ENCODE results near the gene ATL2.

Gene ATL2

DNA sequence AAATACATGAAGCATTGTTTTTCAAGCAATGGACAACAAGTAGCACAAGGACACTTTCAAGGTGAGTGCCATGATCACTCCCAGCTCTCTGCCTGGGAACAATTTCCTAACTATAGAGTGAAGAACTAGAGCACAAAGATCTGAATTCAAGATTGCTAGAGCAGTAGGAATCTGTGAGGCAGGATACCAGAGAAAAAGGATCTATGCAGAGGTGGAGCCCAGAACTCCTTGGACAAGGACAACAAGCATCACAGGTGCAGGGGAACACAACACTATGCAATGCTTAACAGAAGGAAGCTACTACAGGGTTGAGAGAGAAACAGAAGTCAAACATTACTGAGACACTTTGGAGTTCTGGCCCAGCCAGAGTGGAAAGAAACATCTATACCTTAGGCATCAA, 24.7 kb downstream of the ATL2 start:
- H3K36me3 ChIP-seq (ENCODE audit: control insufficient read depth in 2 of 2, insufficient read depth in 1 of 2, low read length in 2 of 2), result peaks cover 0 to 11% of the 10 kb centered on the region in 2 experiments; a peak in 2 of 3 replicates
- no peak overlapping the region for H3K4me3 ChIP-seq (ENCODE audit: low read depth, low read length)
- H3K27ac ChIP-seq (ENCODE audit: extremely low read depth, low read depth, low read length), result no peak overlapping the region
- ChIA-PET POLR2A (interaction anchor here (0.6 kb wide), 1 partner anchor 9 kb away, joined by 3 read pairs; no protein-coding TSS in a partner anchor), CTCF (interaction anchor here (0.7 kb wide), 1 partner anchor 24 kb away, joined by 4 read pairs; no protein-coding TSS in a partner anchor)
- TF ChIP-seq ZNF221 (tag by site-specific recombination; IDR thresholded peaks at IDR 0.05; ENCODE audit: borderline replicate concordance) (no peak), ZBTB17 (tag by site-specific recombination; IDR thresholded peaks at IDR 0.05) (peak; percentile 87)
- H3K4me1 ChIP-seq (ENCODE audit: control insufficient read depth, insufficient read depth, low read length), result peaks cover 2% of the 10 kb centered on the region; the same call in 1 of the 2 replicates
- H3K9me3 ChIP-seq (ENCODE audit: control insufficient read depth, insufficient read depth, low read depth, low read length), result no peaks in the 10 kb centered on the region

DNA sequence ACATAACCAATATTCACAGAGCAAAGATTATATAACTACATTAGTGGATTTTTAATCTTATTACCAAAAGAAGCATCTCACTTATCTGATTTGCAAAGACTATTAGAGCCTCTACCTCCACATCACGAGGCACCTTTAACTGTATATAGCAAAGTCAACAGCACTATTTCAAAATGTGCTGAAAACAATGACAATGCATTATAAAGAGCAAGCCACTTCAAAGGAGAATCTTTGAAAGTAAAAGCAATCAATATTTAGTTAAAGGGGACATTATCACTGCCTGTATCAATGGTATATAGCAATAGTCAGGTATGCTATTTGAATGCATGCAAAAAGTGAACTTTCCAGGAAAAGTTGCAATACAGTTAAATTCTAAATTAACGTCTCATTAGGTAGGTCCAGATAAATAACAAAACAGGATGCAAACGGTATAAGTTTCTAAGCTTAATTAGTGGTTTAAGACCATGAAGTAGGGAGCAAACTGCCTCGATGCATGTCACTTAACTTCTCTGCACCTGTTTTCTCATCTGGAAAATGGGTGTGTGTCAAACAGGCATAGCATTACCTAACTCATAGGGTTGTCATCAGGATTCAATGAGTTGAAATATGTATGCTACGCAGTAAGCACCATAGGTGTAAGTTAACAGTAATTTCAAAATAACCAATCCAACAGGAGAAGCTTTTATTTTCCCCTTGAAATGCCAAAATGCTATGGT, 31.6 kb downstream of the ATL2 start:
- no peaks in the 10 kb centered on the region for H3K4me1 ChIP-seq (ENCODE audit: control insufficient read depth, insufficient read depth, low read length)
- ChIA-PET POLR2A (no interaction called here), CTCF (interaction anchor here (1.0 kb wide), 1 partner anchor 163 kb away, joined by 3 read pairs; no protein-coding TSS in a partner anchor)
- H3K27ac ChIP-seq (ENCODE audit: extremely low read depth, low read depth, low read length), result no peak overlapping the region
- H3K4me3 ChIP-seq (ENCODE audit: low read depth, low read length), result no peak overlapping the region
- TF ChIP-seq ZNF112 (tag by site-specific recombination; IDR thresholded peaks at IDR 0.05), result no peak
- no peak for TF ChIP-seq ZNF521 (tag by site-specific recombination; IDR thresholded peaks at IDR 0.05)
- TF ChIP-seq, protein P1, sequence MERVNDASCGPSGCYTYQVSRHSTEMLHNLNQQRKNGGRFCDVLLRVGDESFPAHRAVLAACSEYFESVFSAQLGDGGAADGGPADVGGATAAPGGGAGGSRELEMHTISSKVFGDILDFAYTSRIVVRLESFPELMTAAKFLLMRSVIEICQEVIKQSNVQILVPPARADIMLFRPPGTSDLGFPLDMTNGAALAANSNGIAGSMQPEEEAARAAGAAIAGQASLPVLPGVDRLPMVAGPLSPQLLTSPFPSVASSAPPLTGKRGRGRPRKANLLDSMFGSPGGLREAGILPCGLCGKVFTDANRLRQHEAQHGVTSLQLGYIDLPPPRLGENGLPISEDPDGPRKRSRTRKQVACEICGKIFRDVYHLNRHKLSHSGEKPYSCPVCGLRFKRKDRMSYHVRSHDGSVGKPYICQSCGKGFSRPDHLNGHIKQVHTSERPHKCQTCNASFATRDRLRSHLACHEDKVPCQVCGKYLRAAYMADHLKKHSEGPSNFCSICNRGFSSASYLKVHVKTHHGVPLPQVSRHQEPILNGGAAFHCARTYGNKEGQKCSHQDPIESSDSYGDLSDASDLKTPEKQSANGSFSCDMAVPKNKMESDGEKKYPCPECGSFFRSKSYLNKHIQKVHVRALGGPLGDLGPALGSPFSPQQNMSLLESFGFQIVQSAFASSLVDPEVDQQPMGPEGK (tag by site-specific recombination; IDR thresholded peaks at IDR 0.05), result no peak
- TF ChIP-seq ZNF623 (tag by site-specific recombination; IDR thresholded peaks at IDR 0.05), result no peak
- TF ChIP-seq ZNF514 (tag by site-specific recombination; IDR thresholded peaks at IDR 0.05), result no peak
- no peak for TF ChIP-seq ZNF600 (tag by site-specific recombination; IDR thresholded peaks at IDR 0.05)
- TF ChIP-seq ZNF555 (tag by site-specific recombination; conservative IDR thresholded peaks at IDR 0.05), result no peak
- TF ChIP-seq ZNF391 (tag by site-specific recombination; IDR thresholded peaks at IDR 0.05; ENCODE audit: borderline replicate concordance, low read depth), result no peak
- TF ChIP-seq HOXC10 (CRISPR knock-in tag; IDR thresholded peaks at IDR 0.05), result no peak
- TF ChIP-seq ZBTB17 (tag by site-specific recombination; IDR thresholded peaks at IDR 0.05), result no peak
- TF ChIP-seq GLIS2 (tag by site-specific recombination; IDR thresholded peaks at IDR 0.05), result no peak
- TF ChIP-seq GFI1B (tag by site-specific recombination; IDR thresholded peaks at IDR 0.05), result no peak
- TF ChIP-seq, protein P2, sequence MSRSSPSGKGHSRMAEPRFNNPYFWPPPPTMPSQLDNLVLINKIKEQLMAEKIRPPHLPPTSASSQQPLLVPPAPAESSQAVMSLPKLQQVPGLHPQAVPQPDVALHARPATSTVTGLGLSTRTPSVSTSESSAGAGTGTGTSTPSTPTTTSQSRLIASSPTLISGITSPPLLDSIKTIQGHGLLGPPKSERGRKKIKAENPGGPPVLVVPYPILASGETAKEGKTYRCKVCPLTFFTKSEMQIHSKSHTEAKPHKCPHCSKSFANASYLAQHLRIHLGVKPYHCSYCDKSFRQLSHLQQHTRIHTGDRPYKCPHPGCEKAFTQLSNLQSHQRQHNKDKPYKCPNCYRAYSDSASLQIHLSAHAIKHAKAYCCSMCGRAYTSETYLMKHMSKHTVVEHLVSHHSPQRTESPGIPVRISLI (tag by site-specific recombination; IDR thresholded peaks at IDR 0.05), result no peak
- TF ChIP-seq ZNF423 (tag by site-specific recombination; IDR thresholded peaks at IDR 0.05), result no peak
- TF ChIP-seq, protein P3, sequence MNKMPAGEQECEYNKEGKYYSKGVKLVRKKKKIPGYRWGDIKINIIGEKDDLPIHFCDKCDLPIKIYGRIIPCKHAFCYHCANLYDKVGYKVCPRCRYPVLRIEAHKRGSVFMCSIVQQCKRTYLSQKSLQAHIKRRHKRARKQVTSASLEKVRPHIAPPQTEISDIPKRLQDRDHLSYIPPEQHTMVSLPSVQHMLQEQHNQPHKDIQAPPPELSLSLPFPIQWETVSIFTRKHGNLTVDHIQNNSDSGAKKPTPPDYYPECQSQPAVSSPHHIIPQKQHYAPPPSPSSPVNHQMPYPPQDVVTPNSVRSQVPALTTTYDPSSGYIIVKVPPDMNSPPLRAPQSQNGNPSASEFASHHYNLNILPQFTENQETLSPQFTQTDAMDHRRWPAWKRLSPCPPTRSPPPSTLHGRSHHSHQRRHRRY (tag by site-specific recombination; IDR thresholded peaks at IDR 0.05), result no peak
- peaks cover 15 to 41% of the 10 kb centered on the region in 2 experiments for H3K36me3 ChIP-seq (ENCODE audit: control insufficient read depth in 2 of 2, insufficient read depth in 1 of 2, low read length in 2 of 2)
- H3K9me3 ChIP-seq (ENCODE audit: control insufficient read depth, insufficient read depth, low read depth, low read length), result no peaks in the 10 kb centered on the region

GRCh38 chr2:38344813-38345212, 32.3 kb downstream of the ATL2 start:
- Histone ChIP-seq H3K36me3 (ENCODE audit: control insufficient read depth in 2 of 2, insufficient read depth in 1 of 2, low read length in 2 of 2) (peaks cover 15 to 46% of the 10 kb centered on the region in 2 experiments), H3K9me3 (ENCODE audit: control insufficient read depth, insufficient read depth, low read depth, low read length) (no peaks in the 10 kb centered on the region), H3K27ac (ENCODE audit: extremely low read depth, low read depth, low read length) (no peak overlapping the region), H3K4me1 (ENCODE audit: control insufficient read depth, insufficient read depth, low read length) (no peaks in the 10 kb centered on the region), H3K4me3 (ENCODE audit: low read depth, low read length) (no peak overlapping the region)
- ChIA-PET POLR2A (no interaction called here), CTCF (interaction anchor here (1.0 kb wide), 1 partner anchor 163 kb away, joined by 3 read pairs; no protein-coding TSS in a partner anchor)
- TF ChIP-seq ZNF658 (tag by site-specific recombination; IDR thresholded peaks at IDR 0.05) (no peak), ZXDB (tag by site-specific recombination; IDR thresholded peaks at IDR 0.05) (no peak), ZSCAN30 (tag by site-specific recombination; IDR thresholded peaks at IDR 0.05) (no peak), OSR2 (tag by site-specific recombination; IDR thresholded peaks at IDR 0.05) (no peak), ZNF157 (tag by site-specific recombination; IDR thresholded peaks at IDR 0.05) (no peak), ZBTB20 (tag by site-specific recombination; IDR thresholded peaks at IDR 0.05) (no peak)
- TF ChIP-seq, protein P4, sequence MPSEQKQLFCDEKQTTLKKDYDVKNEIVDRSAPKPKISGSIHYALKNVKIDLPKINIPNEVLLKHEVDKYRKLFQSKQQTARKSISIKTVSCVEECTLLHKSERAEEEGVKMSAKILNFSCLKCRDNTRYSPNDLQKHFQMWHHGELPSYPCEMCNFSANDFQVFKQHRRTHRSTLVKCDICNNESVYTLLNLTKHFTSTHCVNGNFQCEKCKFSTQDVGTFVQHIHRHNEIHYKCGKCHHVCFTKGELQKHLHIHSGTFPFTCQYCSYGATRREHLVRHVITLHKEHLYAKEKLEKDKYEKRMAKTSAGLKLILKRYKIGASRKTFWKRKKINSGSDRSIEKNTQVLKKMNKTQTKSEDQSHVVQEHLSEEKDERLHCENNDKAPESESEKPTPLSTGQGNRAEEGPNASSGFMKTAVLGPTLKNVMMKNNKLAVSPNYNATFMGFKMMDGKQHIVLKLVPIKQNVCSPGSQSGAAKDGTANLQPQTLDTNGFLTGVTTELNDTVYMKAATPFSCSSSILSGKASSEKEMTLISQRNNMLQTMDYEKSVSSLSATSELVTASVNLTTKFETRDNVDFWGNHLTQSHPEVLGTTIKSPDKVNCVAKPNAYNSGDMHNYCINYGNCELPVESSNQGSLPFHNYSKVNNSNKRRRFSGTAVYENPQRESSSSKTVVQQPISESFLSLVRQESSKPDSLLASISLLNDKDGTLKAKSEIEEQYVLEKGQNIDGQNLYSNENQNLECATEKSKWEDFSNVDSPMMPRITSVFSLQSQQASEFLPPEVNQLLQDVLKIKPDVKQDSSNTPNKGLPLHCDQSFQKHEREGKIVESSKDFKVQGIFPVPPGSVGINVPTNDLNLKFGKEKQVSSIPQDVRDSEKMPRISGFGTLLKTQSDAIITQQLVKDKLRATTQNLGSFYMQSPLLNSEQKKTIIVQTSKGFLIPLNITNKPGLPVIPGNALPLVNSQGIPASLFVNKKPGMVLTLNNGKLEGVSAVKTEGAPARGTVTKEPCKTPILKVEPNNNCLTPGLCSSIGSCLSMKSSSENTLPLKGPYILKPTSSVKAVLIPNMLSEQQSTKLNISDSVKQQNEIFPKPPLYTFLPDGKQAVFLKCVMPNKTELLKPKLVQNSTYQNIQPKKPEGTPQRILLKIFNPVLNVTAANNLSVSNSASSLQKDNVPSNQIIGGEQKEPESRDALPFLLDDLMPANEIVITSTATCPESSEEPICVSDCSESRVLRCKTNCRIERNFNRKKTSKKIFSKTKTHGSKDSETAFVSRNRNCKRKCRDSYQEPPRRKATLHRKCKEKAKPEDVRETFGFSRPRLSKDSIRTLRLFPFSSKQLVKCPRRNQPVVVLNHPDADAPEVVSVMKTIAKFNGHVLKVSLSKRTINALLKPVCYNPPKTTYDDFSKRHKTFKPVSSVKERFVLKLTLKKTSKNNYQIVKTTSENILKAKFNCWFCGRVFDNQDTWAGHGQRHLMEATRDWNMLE (tag by site-specific recombination; conservative IDR thresholded peaks at IDR 0.05; ENCODE audit: low read depth), result no peak

Data from HEK293 (cell line).